Placental pericyte (primary cell): ENCODE data around the gene RNPEPL1. TPM values are rescaled to one million over a fixed set of nuclear protein-coding genes. Genes with fewer than 3 reads are reported as not detected.

ENCODE experiments used
- total RNA-seq: library from RNA; depleted of rRNA; stranded (reverse); fragments of >200 nt; gene quantifications from 2 replicates; pipeline ENCODE4 v1.2.3, GENCODE V29; 2012

Gene RNPEPL1, protein sequence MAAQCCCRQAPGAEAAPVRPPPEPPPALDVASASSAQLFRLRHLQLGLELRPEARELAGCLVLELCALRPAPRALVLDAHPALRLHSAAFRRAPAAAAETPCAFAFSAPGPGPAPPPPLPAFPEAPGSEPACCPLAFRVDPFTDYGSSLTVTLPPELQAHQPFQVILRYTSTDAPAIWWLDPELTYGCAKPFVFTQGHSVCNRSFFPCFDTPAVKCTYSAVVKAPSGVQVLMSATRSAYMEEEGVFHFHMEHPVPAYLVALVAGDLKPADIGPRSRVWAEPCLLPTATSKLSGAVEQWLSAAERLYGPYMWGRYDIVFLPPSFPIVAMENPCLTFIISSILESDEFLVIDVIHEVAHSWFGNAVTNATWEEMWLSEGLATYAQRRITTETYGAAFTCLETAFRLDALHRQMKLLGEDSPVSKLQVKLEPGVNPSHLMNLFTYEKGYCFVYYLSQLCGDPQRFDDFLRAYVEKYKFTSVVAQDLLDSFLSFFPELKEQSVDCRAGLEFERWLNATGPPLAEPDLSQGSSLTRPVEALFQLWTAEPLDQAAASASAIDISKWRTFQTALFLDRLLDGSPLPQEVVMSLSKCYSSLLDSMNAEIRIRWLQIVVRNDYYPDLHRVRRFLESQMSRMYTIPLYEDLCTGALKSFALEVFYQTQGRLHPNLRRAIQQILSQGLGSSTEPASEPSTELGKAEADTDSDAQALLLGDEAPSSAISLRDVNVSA
- 25.1 and 39.0 TPM in 2 replicates for total RNA-seq

DNA sequence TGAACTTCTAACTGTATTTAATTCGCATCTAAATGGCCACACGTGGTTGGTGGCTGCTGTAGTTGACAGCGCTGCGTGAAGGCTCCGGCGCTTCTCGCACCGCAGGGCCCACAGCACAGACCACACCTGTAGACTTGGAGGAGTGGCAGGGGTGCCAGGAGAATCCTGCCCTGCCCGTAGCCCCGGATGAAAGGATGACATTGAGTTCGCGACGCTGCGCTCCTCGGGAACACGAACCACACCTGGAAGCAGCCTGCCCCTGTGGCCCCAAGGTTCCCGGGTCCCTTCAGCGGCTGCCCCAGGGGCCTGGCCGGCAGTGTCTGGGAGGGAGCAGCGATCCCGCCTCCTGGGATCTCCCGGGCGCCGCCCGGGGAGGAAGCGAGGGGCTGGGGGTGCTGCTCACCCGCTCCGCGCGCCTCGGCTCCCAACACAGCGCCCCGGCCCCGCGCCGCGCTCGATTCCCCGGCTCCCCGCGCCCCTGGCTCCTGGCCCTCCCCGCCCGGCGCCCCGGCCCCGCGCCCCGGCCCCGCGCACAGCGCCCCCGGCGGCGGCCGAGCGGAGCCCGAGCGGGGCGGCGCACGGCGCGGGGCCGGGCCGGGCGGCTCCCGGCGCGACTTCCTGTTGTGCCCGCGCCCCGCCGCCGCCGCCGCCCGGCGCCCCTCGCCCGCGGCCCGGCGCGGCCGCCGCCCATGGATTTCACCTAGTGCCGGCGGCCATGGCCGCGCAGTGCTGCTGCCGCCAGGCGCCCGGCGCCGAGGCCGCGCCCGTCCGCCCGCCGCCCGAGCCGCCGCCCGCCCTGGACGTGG, at the start of gene RNPEPL1:
RNPEPL1 (plus strand) TSS at position 613 of the 806 bp plus-strand sequence; CDS start at position 716, 103 bp downstream.

GRCh38 chr2:240557808-240558207, 10.5 kb upstream of the RNPEPL1 start, which contains the start of gene ANKMY1:
TSS of gene ANKMY1 (minus strand) at chr2:240557988. CDS start at chr2:240557335, 653 bp downstream.

DNA sequence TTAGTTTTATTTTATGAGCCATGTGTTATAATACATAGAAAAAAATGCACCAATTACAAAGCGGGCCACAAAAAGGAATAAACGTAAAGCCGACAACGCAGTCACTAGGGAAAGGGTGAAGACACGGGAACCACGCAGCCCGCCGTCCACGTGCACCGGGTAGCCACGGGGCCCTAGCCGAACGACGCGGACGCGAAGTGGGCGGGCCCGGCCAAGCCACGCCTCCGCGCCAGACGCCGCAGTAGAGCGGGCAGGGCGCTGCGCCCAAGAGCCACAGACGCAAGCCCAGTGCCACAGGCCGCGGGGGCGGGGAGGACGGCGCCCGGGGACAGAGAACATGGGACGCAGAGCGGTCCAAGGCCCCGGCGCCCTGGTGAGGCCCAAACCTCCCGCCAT, 8.2 kb upstream of the RNPEPL1 start, which contains the start of gene DUSP28:
DUSP28 (plus strand) TSS at position 274 of the 396 bp plus-strand sequence. CDS start 328 bp downstream, outside the sequence.

DNA sequence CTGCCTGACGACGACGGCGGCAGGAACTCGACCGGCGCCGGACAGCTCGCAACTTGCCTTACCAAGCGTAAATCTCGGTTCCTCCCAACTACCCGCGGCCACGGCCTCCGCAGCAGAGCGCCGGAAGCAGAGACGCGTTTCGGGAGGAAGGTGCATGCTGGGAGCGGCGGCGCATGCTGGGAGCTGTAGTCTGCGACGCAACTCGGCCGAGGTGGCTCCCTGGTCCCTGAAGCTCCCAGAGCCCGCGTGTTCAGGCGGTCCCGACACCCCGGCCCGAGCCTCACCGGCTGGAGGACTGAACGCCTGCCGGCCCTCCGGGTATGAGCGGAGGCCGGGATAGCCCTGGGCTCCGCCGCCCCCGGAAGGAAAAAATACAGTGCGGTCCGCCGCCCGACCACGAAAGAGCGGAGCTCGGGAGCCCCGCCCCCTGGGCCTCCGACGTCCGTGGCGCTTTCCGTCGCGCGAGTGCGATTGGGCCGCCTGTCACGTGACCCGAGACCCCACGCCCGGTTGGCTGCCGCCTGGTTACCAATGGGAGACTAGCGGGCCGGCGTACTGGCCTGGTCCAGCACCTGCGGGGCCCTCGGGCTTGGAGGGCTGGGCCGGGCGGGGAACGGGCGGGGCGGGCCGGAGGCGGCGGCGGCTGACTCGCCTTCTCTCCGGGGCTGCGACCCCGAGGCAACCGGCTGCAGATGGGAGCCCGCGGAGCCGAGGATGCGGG, 18.1 kb downstream of the RNPEPL1 start, which contains the start of gene CAPN10:
CAPN10 (plus strand) TSS at position 537 of the 721 bp plus-strand sequence; CDS start at position 715, 178 bp downstream.

DNA sequence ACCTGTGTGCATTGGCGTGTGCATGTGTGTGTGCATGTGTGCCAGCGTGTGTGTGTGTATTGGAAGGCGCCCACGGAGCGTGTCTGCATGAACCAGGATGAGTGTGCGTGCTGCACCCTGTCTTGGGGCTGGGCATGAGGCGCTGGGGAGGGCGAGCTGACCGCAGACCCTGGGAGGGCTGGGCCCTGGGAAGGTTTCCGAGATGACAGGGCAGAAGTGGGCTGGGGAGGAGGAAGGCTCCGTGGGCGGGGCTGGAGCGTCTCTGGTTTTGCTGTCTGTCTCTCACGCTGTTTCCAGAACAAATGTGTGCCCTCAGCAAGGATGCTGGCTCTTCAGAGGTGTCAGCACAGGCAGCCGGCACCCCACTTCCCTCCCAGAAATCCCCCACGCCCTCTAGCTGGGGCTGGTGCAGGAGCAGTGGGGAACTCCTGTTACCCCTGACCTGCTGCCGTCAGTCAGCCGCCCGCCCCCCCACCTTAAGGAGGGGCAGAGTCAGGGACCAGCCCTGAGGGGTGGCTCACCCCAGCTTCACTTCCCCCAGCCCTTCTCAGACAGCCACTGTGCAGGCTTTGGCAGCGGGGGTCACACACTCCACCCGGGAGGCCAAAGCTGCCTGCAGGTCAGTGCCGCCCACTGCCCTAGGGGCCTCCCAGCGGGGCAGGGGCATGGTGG, 56.8 kb downstream of the RNPEPL1 start, which contains the start of gene GPR35:
GPR35 (plus strand) TSS at position 531 of the 672 bp plus-strand sequence. CDS start 4,473 bp downstream, outside the sequence.

Other genes with a start within 250 kb of the RNPEPL1 start
- 51.9 and 78.5 TPM in 2 replicates for gene GPC1, start 132.8 kb upstream of the RNPEPL1 start, total RNA-seq
- gene ANKMY1, start 10.5 kb upstream of the RNPEPL1 start, total RNA-seq: 13.6 and 13.7 TPM in 2 replicates
- gene DUSP28, start 8.1 kb upstream of the RNPEPL1 start, total RNA-seq: 3.5 and 4.6 TPM in 2 replicates
- 29.1 and 30.6 TPM in 2 replicates for gene CAPN10, start 18.2 kb downstream of the RNPEPL1 start, total RNA-seq
- gene GPR35, start 57.0 kb downstream of the RNPEPL1 start, total RNA-seq: 0.14 and 0.44 TPM in 2 replicates
- not detected in 2 replicates for gene AQP12B, start 114.4 kb downstream of the RNPEPL1 start, total RNA-seq
- not detected in 2 replicates for gene AQP12A, start 123.4 kb downstream of the RNPEPL1 start, total RNA-seq